GM18505 (cell line): ENCODE measurements around the gene ERMAP.

Experiments
- ATAC-seq: cut with Tn5 transposase; IDR thresholded peaks from one replicate; pipeline ENCODE4 v1.9.1; 2021; ENCODE audit not compliant: unreplicated experiment
- POLR2A ChIP-seq: IDR thresholded peaks from 4 replicates; pipeline ENCODE4 v1.6.1; 2011; ENCODE audit warnings: borderline replicate concordance; ENCODE audit not compliant: insufficient read depth, insufficient read length; ENCODE audit errors: extremely low read depth

ERMAP gene

GRCh38 chr1:42816585-42817439 is at the start of gene ERMAP, which contains the start of gene SVBP:
ERMAP (plus strand) TSS chr1:42817122; CDS start chr1:42830449, 13,327 bp downstream.
SVBP (minus strand) TSS chr1:42817397; CDS start chr1:42816544, 853 bp downstream.
- peak; percentile 76 for TF ChIP-seq POLR2A
- ATAC-seq, result peak; percentile 79

DNA sequence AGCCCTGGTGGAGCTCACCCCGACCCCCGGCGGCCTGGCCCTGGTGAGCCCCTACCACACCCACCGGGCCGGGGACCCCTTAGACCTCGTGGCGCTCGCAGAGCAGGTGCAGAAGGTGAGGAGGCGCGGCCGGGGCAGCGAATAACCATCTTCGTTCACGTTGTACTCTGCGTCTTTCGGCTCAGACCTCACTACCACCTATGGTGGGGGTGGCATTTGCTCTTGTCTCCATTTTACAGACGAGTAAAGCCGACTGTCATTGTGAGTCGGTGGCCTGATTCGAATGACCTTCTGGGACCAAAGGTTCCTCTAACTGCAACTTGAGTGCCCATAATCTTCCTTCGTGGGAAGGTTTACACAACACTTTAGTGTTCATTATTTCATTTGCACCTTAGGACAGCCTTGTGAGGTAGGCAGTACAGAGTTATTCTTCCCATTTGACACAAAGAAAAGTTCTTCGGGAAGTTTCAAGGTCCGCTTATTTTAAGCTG is 49.4 kb upstream of the ERMAP start:
- no peak for ATAC-seq
- no peak for TF ChIP-seq POLR2A

DNA sequence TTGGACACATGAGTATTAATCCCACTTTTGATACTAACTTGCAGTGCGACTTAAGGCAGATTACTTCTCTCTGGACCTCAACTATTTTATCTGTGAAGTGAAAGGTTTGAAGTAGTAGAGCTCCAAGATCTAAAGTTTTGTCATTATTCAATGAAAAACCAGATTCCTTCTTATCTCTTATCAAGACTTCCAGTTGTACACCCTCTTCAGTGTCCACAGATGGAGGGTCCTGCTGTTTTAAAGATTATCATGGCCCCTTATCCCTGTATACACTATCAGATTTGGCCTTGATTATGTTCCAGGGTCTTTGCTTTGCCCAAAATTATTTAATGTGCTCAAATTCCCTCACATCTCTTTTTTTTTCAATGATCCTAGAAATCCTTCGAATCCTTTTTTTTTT is 48.8 kb upstream of the ERMAP start:
- TF ChIP-seq POLR2A, result no peak
- no peak for ATAC-seq

GRCh38 chr1:42769811-42770210 is 47.1 kb upstream of the ERMAP start:
- no peak for TF ChIP-seq POLR2A

GRCh38 chr1:42773420-42773819 is 43.5 kb upstream of the ERMAP start:
- TF ChIP-seq POLR2A, result no peak
- no peak for ATAC-seq

More at GRCh38 chr1:42769811-42770210, 47.1 kb upstream of the ERMAP start:
- ATAC-seq, result no peak

GRCh38 chr1:42774928-42775526 is 41.9 kb upstream of the ERMAP start:
- TF ChIP-seq POLR2A, result no peak
- no peak for ATAC-seq

DNA sequence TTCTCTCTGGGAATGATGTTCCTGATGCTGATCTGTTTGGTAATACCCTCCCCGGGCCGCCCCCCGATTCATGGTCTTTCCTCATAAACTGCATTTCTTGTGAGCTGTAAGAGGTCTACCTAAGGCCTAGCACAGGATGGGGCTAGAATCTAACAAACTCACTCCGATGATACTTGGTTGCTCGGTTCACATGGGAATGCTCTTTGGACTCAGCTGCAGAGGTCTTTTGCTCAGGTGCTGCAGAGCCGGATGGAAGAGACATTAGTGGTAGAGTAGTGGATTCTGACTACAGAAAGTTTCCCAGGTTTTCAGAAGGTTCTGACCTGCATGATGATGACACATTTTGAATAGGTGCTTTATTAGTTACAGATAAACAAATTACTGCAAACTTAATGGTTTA is 40.4 kb upstream of the ERMAP start:
- no peak for ATAC-seq
- TF ChIP-seq POLR2A, result no peak

GRCh38 chr1:42777852-42778251 is 39.1 kb upstream of the ERMAP start:
- no peak for TF ChIP-seq POLR2A
- no peak for ATAC-seq

DNA sequence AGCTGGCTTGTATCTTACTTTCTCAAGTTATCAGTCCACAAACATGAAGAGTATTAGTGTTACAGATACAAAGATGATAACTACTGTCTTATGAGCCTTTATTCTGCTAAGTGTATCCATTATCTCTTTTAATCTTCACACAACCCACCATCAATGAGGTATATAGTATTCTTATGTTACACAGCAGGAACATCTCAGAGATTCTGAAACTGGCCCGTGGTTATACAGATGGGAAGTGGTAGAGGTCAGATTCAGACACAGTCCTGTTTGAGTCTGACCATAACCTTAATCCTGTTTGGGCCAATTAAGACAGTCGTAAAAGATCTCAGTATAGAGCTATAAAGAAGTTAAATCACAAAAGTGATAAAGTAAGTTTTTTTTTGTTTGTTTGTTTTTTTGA is 37.2 kb upstream of the ERMAP start:
- no peak for ATAC-seq
- no peak for TF ChIP-seq POLR2A

GRCh38 chr1:42780176-42780575 is 36.7 kb upstream of the ERMAP start:
- no peak for TF ChIP-seq POLR2A
- no peak for ATAC-seq

- ATAC-seq, result no peak
- no peak for TF ChIP-seq POLR2A
These were observed 33.8 kb upstream of the ERMAP start for GRCh38 chr1:42783092-42783491.

DNA sequence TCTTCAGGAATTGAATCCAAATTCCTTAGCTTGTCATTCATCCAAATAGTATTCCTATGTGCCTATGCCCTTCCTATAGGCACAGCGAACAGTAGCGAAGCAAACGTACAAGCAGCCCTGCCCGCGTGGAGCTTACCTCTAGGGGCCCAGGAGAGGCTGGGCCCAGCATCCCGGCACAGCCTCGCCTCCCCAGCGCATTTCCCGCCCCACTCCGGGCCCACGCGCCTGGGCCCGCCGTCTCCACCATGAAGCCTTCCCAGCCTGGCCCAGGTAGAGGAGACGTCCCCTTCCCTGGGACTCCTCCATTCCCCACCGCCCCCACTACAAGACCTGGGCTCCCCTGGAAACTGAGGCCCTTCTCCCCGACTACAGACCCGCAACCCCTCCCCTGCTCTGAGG is 32.4 kb upstream of the ERMAP start:
- no peak for TF ChIP-seq POLR2A
- no peak for ATAC-seq

DNA sequence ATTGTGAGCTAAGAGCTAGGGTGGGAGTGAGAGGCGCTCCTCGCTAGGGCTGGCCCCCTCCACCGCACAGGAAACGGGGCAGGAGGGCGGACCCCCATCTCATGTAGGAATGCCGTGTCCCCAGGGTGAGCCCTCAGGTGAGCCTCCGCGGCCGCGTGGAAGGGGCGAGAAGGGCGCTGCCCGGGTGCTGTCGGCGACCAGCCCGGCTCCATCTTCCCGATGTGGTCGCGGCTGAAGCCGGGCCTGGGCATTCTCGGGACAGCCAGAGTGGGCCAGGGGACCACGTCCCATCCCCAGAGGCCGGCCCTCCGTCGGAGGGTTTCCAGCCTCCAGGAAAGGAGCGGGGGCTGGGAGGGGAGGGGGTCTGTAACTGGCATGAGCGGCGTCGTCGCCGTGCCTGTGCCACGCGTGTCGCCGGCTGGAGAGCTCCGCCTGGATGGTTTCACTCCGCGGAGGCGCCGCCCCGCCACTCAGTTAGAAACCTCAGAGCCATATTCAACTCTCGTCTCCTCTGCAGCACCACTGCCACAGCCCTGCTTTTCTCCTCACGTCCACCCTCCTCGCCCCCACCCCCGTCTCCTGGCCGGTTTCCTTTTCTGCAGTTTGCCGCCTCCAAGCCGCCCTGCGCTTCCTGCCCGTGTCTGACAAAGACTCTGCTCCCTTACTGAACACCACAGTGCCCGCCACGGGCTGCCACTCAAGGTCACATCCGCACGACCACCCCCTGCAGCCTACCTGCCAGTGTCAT is 31.8 kb upstream of the ERMAP start, which contains the start of gene TMEM269:
Gene TMEM269 (plus strand): TSS at position 46 of the 748 bp plus-strand sequence. CDS start 4,903 bp downstream, outside the sequence.
- ATAC-seq, result no peak
- no peak for TF ChIP-seq POLR2A

- no peak for ATAC-seq
- no peak for TF ChIP-seq POLR2A
These were observed 30.8 kb upstream of the ERMAP start for GRCh38 chr1:42786097-42786496.

DNA sequence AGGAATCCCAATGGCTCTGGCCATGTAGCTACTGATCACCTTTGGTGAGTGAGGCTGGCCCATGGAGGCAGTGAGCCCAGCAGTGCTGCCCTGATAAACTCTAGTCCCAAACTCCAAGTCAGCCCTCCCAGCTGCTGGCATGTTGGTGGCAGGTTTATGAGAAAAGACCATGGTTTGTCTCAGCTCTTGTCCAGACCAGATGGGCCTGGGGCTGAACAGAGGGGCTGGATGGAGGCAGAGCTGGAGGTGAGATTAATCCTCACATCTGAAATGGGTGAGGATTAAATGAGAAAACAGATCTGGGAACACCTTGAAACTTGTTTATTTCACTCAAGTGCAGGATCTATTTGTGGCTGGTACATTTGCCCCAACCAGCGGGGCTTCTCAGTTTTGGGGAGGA is 28.9 kb upstream of the ERMAP start:
- TF ChIP-seq POLR2A, result no peak

More for the DNA sequence above, 28.9 kb upstream of the ERMAP start:
- ATAC-seq, result no peak
